OCI-LY1 (cell line): ENCODE measurements around the gene N4BP2L1.

Experiments
- EZH2 ChIP-seq: fragments of 200-600 bp; sonication (generic), shearing (Covaris generic); IDR thresholded peaks from 2 replicates; pipeline ENCODE4 v1.8.0; 2017; ENCODE audit warnings: borderline replicate concordance, mixed run types, mild to moderate bottlenecking, antibody characterized with exemption, low read length, moderate library complexity, mixed read lengths
- TF ChIP-seq, protein P1 (sequence below): fragments of 200-600 bp; sonication (generic), shearing (Covaris generic); IDR thresholded peaks from 2 replicates; pipeline ENCODE4 v1.5.1; 2017; ENCODE audit warnings: mild to moderate bottlenecking, antibody characterized with exemption, low read length, moderate library complexity, mixed read lengths

DNA sequence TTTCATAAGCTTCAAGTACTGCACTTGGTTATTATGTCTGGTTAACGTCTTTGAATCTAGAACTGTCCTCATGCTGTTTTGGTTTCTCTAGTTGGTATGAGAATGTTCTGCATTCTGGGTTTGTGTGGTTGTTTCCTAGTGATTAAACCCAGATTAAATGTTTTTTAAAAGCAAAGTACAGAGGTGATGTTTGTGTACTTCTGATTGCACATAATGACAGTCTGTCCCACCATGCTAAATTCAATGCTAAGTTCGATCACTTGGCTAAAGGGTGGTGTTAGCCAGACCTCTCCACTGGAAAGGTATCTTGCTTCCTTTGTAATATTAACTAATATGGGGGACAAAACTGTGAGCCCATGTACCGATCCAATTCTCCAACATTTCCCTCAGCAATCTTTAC lies 14.6 kb downstream of the N4BP2L1 start:
- TF ChIP-seq, protein P1, sequence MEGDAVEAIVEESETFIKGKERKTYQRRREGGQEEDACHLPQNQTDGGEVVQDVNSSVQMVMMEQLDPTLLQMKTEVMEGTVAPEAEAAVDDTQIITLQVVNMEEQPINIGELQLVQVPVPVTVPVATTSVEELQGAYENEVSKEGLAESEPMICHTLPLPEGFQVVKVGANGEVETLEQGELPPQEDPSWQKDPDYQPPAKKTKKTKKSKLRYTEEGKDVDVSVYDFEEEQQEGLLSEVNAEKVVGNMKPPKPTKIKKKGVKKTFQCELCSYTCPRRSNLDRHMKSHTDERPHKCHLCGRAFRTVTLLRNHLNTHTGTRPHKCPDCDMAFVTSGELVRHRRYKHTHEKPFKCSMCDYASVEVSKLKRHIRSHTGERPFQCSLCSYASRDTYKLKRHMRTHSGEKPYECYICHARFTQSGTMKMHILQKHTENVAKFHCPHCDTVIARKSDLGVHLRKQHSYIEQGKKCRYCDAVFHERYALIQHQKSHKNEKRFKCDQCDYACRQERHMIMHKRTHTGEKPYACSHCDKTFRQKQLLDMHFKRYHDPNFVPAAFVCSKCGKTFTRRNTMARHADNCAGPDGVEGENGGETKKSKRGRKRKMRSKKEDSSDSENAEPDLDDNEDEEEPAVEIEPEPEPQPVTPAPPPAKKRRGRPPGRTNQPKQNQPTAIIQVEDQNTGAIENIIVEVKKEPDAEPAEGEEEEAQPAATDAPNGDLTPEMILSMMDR = no peak
- no peak for TF ChIP-seq EZH2
